GM19035 (cell line): ENCODE measurements around the gene TRPM6.
"Not testable (repeated sequence)": the region's sequence is repeated elsewhere in the genome, so short reads cannot be mapped to it uniquely, and the experiment has no call there.

Source experiments
- ATAC-seq: cut with Tn5 transposase; IDR thresholded peaks from one replicate; pipeline ENCODE4 v1.9.1; 2021; ENCODE audit not compliant: unreplicated experiment

TRPM6 gene

DNA sequence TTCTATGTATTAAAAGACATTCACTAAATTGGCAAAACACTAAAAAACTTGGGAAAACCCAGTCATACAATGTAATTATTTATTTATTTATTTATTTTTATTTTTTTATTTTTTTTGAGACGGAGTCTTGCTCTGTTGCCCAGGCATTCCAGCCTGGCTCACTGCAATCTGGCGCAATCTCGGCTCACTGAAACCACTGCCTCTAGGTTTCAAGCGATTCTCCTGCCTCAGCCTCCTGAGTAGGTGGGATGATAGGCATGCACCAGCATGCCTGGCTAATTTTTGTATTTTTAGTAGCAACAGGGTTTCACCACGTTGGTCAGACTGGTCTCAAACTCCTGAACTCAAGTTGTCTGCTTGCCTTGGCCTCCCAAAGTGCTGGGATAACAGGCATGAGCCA lies 27.5 kb downstream of the TRPM6 start:
- ATAC-seq = not testable (repeated sequence)

DNA sequence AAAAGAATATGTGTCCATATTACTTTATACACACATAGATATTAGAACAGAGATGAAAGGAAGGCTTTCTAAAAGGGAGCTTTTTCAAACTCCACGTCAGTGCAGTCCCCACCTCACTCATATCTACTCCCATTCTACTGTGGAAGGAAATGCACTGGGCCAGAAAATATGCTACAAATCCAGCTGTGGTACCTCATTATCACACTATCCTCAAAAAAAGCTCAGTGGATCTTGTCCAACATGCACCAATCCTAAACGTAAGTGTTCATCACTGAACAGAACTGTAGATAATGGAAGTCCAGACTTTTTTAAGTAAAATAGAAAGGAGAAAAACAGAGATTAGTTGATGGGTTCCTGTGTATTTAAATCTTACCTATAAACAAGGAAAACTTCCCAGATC lies 27.9 kb downstream of the TRPM6 start:
- no peak for ATAC-seq

DNA sequence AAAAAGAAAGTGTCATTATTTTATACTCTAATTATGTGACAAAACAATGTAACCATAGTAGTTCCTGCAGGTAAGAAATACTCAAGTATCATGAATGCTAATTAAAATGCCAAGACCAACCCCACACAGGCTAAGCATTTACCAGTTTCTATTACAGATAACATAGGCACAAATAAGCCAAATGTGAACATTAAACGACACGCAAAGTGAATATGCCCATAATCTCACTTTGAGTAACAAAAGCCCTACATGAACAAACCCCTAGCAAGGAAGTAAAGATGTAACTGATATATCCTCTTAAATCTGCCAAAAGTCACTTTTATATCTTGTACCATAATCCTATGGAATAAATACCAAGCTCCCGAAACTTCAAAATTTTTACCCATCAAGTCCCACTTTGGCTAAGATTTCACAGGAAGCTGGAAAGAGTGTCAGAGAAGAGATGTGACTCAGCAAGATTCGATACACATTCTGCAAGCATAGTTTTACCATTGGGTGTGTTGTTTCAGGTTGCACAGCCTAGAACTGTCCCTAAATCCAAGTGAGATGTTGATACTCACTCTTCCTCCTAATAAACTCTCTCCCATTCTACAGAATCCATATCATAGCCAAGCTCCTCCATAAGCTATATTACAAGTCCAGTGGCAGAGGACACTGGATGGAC lies 28.8 kb downstream of the TRPM6 start:
- peak; percentile 42 for ATAC-seq

GRCh38 chr9:74856989-74857388 lies 30.7 kb downstream of the TRPM6 start:
- no peak for ATAC-seq

DNA sequence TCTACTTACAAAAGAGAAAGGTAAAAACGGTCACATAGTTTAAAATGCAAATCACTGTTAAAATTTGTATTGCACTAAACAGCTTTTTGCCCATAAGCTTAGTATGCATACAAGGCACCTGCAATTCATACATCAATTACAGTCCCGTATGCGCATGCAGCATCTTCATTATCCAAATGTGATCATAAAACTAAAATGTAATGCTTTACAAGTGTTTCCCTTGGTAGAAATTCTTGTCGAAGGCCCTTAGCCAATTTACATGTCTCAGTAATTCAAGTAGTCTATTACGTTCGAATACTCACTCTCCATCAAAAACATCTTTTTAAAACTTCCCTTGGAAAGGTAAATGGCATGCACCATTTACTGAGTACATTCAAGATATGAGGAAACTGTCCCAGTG lies 32.6 kb downstream of the TRPM6 start:
- no peak for ATAC-seq

DNA sequence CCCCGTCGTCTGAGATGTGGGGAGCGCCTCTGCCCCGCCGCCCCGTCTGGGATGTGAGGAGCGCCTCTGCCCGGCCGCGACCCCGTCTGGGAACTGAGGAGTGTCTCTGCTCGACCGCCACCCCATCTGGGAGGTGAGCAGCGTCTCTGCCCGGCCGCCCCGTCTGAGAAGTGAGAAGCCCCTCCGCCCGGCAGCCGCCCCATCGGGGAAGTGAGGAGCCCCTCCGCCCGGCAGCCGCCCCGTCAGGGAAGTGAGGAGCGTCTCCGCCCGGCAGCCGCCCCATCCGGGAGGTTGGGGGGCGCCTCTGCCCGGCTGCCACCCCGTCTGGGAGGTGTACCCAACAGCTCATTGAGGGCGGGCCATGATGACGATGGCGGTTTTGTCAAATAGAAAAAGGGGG lies 34.7 kb downstream of the TRPM6 start:
- not testable (repeated sequence) for ATAC-seq

DNA sequence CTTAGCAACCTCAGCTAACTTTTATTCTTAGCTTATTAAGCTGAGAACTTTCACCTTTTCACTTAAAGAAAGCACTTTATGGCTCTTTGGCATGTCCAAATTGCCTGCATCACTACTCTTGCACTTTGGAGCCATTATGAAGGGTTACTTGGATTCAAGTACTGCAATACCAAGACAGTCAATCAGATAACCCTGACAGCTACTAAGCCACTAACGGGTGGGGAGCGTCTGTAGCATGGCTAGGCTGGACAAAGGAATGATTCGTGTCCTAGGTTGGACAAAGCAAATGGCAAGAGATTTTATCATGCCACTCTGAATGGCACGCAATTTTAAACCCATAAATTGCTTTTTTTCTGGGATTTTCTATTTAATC lies 39.6 kb downstream of the TRPM6 start:
- ATAC-seq = peak; percentile 11

GRCh38 chr9:74847478-74848152 lies 40.1 kb downstream of the TRPM6 start:
- ATAC-seq = peak; percentile 62

GRCh38 chr9:74846766-74847165 lies 41.0 kb downstream of the TRPM6 start:
- ATAC-seq = no peak

GRCh38 chr9:74838351-74838750 lies 49.4 kb downstream of the TRPM6 start:
- no peak for ATAC-seq

DNA sequence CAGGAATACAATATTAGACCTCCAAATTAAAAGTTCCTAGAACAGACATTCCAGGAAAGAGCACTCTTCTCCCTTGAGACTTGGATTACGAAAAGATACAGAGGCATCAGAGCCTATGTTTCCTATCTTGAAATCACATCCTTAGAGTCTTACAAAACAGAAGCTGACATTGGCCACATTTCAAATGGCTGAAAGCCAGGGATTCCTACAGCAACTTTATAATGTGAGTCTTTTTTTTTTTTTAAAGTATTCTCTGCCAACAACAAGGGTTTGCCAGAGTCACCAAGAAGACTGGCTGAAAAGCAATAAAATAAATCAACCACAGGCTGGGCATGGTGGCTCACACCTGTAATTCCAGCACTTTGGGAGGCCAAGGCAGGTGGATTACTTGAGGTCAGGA lies 63.1 kb downstream of the TRPM6 start:
- no peak for ATAC-seq

DNA sequence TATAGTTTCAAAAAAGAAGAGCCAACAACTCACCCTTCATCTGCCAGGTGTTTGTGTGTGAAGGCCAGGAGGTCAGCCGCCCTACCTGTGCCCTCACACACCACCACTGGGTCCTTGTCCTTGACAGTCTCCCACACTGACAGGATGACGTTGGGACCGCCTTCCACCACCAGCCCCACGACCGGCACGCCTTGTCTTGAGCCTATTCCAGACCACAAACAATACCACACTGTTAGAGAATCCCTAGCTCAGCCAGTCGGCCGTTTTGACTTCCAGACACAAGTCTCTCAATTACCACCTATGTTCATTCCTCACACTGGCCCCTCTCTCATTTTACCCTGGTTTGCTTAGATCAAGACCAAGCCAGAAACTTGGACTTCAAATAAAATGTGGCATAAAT lies 66.1 kb downstream of the TRPM6 start:
- ATAC-seq = no peak

DNA sequence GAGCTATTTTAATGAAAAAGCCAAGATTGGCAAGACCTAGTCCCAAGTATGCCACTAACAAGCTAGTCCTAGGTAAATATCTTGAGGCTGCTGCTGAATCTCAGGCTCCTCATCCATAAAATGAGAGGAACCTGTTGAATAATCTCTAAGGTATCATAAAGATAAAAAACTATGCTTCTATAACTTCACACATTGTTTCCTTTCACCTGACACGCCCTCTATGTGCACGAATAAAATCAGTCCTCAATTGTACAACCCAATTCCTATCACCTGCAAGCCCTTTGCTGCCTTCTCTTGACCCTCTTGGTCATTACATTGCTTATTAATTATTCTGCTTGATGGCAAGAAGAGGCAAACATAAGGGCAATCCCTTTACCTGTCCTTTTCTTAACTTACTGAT lies 69.9 kb downstream of the TRPM6 start:
- ATAC-seq = no peak

DNA sequence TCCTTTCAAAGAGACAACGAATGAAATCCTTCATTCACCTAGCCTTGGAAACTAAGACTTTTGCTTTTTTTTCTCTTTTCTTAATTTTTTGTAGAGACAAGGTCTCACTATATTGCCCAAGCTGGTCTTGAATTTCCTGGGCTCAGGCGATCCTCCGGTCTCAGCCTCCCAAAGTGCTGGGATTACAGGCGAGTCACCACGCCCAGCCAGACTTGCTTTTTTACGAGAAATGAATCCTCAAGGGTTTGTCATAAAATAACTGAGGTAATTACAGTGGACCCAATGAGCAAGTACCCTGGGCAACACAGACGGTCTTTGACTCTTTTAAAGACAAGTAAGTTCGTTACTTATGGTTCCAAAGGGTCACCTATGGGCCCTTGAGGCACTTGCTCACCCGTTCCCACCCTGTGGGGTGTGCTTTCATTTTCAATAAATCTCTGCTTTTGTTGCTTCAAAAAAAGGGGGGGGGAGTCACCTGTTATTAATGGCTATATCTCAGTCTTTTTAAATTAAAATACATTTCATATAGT lies 70.4 kb downstream of the TRPM6 start:
- ATAC-seq = no peak

GRCh38 chr9:74810200-74810599 lies 77.5 kb downstream of the TRPM6 start:
- ATAC-seq = no peak

- ATAC-seq = no peak
Observed at GRCh38 chr9:74804018-74804385, 83.7 kb downstream of the TRPM6 start.

- ATAC-seq = no peak
Observed at GRCh38 chr9:74803376-74804017, 84.2 kb downstream of the TRPM6 start.

- ATAC-seq = no peak
Observed at GRCh38 chr9:74800226-74800625, 87.5 kb downstream of the TRPM6 start.

DNA sequence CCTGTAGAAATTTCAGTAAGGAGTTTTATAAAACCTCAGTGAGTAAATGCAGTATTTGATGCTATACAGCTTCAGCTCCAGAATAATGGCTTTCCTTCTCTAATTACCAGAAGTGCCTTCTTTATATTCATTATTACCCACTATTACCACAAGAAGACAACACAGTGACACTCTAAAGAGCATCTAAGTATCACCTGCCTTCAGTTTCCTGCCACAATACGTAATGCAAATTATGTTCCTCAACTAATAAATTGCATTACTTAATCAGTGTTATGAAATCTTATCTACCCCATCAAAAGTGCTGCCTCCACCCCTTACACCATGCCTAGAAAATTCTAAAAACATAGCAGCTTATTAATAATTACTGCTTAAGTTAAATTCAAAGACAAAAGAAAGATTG lies 91.9 kb downstream of the TRPM6 start:
- ATAC-seq = no peak

DNA sequence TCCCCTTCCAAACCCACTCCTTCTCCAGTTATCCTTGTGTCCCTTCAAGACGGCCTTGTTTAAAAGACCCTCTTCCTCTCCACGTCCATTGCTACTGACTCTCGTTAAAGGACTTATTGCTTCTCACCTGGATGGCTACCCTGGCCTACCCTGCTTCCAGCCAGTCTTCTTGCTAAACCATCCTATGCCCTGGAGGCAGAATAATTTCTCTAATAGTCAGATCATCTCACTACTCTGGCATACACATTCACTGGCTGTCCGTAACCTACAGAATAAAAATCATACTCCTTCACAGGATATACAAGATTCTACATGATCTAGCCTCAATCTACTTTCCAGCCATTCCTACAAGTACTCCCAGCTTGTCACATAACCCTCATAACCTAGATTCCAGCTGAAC lies 92.6 kb downstream of the TRPM6 start:
- ATAC-seq = no peak

- ATAC-seq = no peak
Observed at GRCh38 chr9:74784506-74784905, 103.2 kb downstream of the TRPM6 start.

DNA sequence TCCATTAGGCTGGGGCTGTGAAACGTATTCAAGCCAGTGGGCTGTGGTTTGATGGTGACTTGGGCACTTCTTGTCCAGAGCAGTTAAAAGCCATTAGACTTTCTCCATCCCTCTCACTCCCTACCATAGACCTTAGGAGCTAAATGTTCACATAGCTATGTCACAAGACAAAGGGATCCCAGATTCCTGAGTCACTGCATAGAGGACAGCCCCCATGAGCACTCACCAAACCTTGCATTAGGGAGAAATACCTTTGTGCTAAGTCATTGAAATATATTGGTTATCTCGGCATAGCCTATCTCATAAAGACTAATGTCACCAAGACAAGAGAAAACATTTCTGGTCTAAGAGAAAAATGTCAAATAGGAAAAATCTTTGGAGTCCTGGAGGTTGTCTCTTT lies 104.3 kb downstream of the TRPM6 start:
- ATAC-seq = no peak
